HEK293T (cell line): ENCODE measurements around the gene SLAMF1.

ENCODE experiments used
- CTCF ChIA-PET: fragments of 350-600 bp; formaldehyde crosslinking; extraction: SDS; loops from one replicate; lab custom pipeline; 2021; ENCODE audit warnings: antibody characterized with exemption, inconsistent platforms; lab: Yijun Ruan, JAX
- POLR2A ChIA-PET: fragments of 350-600 bp; formaldehyde crosslinking; extraction: SDS; loops from one replicate; lab custom pipeline; 2020; ENCODE audit warnings: antibody characterized with exemption, inconsistent platforms; lab: Yijun Ruan, JAX
- DNase-seq: peaks from one replicate; pipeline ENCODE4 v3.0.0; 2012; ENCODE audit warnings: mixed read lengths; ENCODE audit errors: extremely low spot score
- ARNT ChIP-seq: fragments of 450-650 bp; IDR thresholded peaks from 2 replicates; pipeline ENCODE4 v1.6.1; 2017; ENCODE audit warnings: mild to moderate bottlenecking
- BHLHE40 ChIP-seq: fragments of 450-650 bp; IDR thresholded peaks from 2 replicates; pipeline ENCODE4 v1.6.1; 2016; ENCODE audit warnings: mild to moderate bottlenecking, moderate library complexity, borderline replicate concordance
- CTBP1 ChIP-seq: fragments of 450-650 bp; IDR thresholded peaks from 2 replicates; pipeline ENCODE4 v1.6.1; 2016; ENCODE audit warnings: borderline replicate concordance
- ELF4 ChIP-seq: fragments of 450-650 bp; IDR thresholded peaks from 2 replicates; pipeline ENCODE4 v1.6.1; 2017; ENCODE audit warnings: antibody characterized with exemption
- FOXA1 ChIP-seq: fragments of 450-650 bp; IDR thresholded peaks from 2 replicates; pipeline ENCODE4 v1.6.1; 2016; ENCODE audit warnings: mild to moderate bottlenecking
- FOXK2 ChIP-seq: fragments of 450-650 bp; IDR thresholded peaks from 2 replicates; pipeline ENCODE4 v1.6.1; 2016; ENCODE audit warnings: mild to moderate bottlenecking
- FOXM1 ChIP-seq: fragments of 450-650 bp; IDR thresholded peaks from 2 replicates; pipeline ENCODE4 v1.6.1; 2017; ENCODE audit warnings: mild to moderate bottlenecking, borderline replicate concordance
- HDGF ChIP-seq: fragments of 450-650 bp; IDR thresholded peaks from 2 replicates; pipeline ENCODE4 v1.6.1; 2017; ENCODE audit warnings: antibody characterized with exemption, borderline replicate concordance
- L3MBTL2 ChIP-seq: fragments of 450-650 bp; conservative IDR thresholded peaks from 2 replicates; pipeline ENCODE4 v1.6.1; 2016; ENCODE audit warnings: mild to moderate bottlenecking
- LEF1 ChIP-seq: fragments of 450-650 bp; IDR thresholded peaks from 2 replicates; pipeline ENCODE4 v1.6.1; 2017; ENCODE audit warnings: mild to moderate bottlenecking, borderline replicate concordance
- NFRKB ChIP-seq: fragments of 450-650 bp; IDR thresholded peaks from 2 replicates; pipeline ENCODE4 v1.6.1; 2016; ENCODE audit warnings: mild to moderate bottlenecking, moderate library complexity
- SP1 ChIP-seq: fragments of 450-650 bp; IDR thresholded peaks from 2 replicates; pipeline ENCODE4 v1.6.1; 2017
- SUZ12 ChIP-seq: fragments of 450-650 bp; IDR thresholded peaks from 2 replicates; pipeline ENCODE4 v1.6.1; 2016; ENCODE audit warnings: mild to moderate bottlenecking
- TARDBP ChIP-seq: fragments of 450-650 bp; IDR thresholded peaks from 2 replicates; pipeline ENCODE4 v1.6.1; 2016
- ZNF384 ChIP-seq: fragments of 450-650 bp; IDR thresholded peaks from 2 replicates; pipeline ENCODE4 v1.6.1; 2016
- TF ChIP-seq, protein P1 (sequence below): fragments of 450-650 bp; IDR thresholded peaks from 2 replicates; pipeline ENCODE4 v1.6.1; 2016

SLAMF1 gene

DNA sequence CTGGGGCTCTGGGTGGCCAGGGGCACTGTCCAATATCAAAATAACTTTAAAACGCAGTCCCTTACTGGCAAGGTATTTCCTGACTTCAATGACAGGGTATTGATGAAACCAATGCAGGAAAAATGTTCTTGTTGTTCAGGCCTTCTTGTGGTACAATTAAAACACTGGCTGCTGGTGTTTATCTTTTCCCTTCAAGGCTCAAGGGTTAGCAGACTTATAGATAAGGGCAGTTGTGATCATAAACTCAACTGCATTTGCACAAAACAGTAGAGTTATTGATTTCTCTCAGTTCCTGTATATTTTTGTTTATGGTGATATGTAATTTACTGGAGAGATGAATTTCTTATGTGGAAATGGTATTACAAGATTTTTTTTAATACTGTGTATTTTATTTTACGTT is 64.9 kb downstream of the SLAMF1 start:
- TF ChIP-seq ELF4 (no peak), HDGF (no peak), CTBP1 (no peak), SP1 (no peak), FOXK2 (no peak), ARNT (no peak), ZNF384 (no peak), FOXM1 (no peak), FOXA1 (no peak), L3MBTL2 (no peak), BHLHE40 (no peak), NFRKB (no peak), SUZ12 (no peak), LEF1 (no peak), TARDBP (no peak)
- TF ChIP-seq, protein P1, sequence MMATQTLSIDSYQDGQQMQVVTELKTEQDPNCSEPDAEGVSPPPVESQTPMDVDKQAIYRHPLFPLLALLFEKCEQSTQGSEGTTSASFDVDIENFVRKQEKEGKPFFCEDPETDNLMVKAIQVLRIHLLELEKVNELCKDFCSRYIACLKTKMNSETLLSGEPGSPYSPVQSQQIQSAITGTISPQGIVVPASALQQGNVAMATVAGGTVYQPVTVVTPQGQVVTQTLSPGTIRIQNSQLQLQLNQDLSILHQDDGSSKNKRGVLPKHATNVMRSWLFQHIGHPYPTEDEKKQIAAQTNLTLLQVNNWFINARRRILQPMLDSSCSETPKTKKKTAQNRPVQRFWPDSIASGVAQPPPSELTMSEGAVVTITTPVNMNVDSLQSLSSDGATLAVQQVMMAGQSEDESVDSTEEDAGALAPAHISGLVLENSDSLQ = no peak
- ChIA-PET POLR2A (no interaction called here), CTCF (no interaction called here)
- no peak for DNase-seq

DNA sequence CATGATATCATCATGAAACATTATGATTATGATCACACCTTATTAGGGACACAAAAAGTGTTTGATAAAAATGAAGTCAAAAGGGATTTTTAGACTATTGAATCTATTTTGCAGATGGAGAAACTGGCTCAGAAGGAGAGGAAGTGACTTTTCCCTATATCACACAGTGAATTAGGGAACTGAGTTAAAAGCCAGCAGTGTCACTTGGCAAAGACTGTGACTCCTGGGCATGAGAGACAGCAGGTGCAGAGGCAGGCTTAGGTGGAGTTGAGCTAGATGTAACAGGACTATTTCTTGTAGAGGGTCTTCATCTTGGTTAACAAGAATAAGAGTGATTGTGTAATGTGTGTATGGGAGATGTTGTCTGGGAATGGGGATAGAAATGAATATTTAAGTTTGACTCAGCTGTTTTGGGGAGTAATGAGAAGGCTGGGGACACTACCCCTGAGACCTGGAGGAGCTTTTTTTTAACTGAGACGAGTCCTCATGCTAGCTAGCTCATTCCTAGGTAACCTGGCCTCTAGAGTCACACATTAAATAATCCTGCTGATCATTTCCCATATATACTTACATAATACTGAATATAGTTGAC is 66.5 kb downstream of the SLAMF1 start:
- ChIA-PET POLR2A (no interaction called here), CTCF (no interaction called here)
- DNase-seq = no peak
- TF ChIP-seq TARDBP (no peak), FOXK2 (no peak), BHLHE40 (no peak), LEF1 (no peak), L3MBTL2 (no peak), CTBP1 (no peak), FOXM1 (no peak), ZNF384 (no peak), ELF4 (no peak)
- TF ChIP-seq, protein P1 = no peak

DNA sequence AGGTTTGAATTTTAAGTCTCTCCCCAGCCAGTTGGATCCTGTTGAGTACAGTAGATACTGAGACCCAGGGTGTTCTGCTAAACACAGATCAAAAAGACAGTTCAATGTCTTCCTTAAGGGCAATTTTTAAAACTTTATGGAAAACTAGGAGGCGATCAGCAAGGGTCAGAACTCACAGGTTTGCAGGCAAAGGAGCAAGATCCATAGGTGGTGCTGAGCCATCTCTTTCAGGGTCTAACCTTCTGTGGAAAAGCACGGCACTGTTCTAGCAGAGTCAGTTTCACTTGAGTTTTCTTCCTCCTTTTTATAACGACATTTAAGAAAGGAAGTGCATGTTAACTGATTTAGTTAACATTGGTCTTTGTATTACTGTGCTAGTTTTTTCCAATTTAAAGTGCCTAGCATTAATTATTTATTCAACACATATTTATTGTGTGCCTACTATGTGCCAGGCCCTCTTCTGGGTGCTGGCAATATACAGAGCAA is 67.6 kb downstream of the SLAMF1 start, which contains the start of gene CD84:
CD84 (minus strand) TSS at position 281 of the 486 bp plus-strand sequence; CDS start at position 222, 59 bp downstream.
- no peak for TF ChIP-seq ARNT
- TF ChIP-seq NFRKB = no peak
- no peak for TF ChIP-seq LEF1
- TF ChIP-seq TARDBP = no peak
- no peak for TF ChIP-seq ZNF384
- no peak for TF ChIP-seq SUZ12
- TF ChIP-seq FOXM1 = no peak
- TF ChIP-seq FOXK2 = no peak
- no peak for TF ChIP-seq HDGF
- no peak for TF ChIP-seq FOXA1
- TF ChIP-seq ELF4 = no peak
- CTCF ChIA-PET = no interaction called here
- POLR2A ChIA-PET = no interaction called here
- DNase-seq = no peak

DNA sequence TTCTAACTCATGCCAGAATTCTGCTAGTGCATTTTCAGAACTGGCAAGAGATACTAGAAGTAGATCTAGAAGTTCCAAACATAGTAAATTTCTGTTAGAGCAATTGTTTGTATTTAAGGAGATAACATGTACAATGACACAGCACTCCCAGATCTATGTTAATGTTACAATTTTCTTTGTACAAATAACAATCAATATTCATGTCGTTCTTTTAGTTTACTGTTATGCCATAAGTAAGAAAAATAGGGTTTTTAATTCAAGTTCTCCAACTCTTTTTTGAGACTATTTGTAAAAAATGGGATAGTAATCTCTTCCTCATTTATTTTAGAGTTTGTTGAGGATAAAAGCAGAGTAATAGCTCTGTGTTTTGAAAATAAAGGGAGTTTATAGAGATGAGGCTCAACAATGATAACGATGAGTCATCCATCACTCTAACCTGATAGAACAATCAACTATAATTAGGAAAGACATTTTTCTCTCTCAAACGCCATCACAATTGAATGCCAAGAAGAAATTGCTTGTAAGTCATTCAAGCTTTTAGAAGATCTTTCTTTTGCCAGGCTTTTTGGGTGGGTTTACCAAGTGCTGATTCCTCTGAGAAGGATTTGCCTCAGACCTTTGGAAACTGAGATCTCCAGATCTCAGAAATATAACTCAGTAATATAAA is 68.2 kb downstream of the SLAMF1 start:
- DNase-seq = no peak
- no peak for TF ChIP-seq TARDBP
- TF ChIP-seq ELF4 = no peak
- no peak for TF ChIP-seq ZNF384
- no peak for TF ChIP-seq HDGF
- no peak for TF ChIP-seq CTBP1
- TF ChIP-seq, protein P1 = no peak
- TF ChIP-seq FOXK2 = no peak
- TF ChIP-seq BHLHE40 = no peak
- no peak for TF ChIP-seq L3MBTL2
- CTCF ChIA-PET = no interaction called here
- POLR2A ChIA-PET = no interaction called here

DNA sequence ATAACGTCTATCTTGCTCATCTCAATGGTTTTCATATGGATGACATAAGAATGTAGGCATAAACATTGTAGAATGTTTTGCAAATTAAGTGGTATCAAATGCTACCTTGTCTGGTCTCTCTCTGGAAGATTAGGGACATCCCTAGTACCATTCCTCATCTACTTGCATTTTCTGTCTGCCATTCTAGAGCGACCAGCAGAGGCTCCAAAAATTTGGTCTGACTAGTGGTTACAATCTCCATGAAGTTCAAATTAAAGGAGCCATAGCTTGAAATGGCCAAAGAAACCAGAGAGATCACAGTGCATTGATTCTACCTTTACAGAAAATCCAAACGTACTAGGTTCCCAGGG is 68.7 kb downstream of the SLAMF1 start:
- no peak for TF ChIP-seq SP1
- TF ChIP-seq ZNF384 = no peak
- no peak for TF ChIP-seq L3MBTL2
- TF ChIP-seq NFRKB = no peak
- no peak for TF ChIP-seq LEF1
- no peak for TF ChIP-seq HDGF
- TF ChIP-seq SUZ12 = no peak
- no peak for TF ChIP-seq FOXA1
- TF ChIP-seq, protein P1 = no peak
- no peak for TF ChIP-seq TARDBP
- TF ChIP-seq CTBP1 = no peak
- TF ChIP-seq FOXK2 = no peak
- no peak for TF ChIP-seq ELF4
- TF ChIP-seq BHLHE40 = no peak
- DNase-seq = no peak
- ChIA-PET POLR2A (no interaction called here), CTCF (no interaction called here)

DNA sequence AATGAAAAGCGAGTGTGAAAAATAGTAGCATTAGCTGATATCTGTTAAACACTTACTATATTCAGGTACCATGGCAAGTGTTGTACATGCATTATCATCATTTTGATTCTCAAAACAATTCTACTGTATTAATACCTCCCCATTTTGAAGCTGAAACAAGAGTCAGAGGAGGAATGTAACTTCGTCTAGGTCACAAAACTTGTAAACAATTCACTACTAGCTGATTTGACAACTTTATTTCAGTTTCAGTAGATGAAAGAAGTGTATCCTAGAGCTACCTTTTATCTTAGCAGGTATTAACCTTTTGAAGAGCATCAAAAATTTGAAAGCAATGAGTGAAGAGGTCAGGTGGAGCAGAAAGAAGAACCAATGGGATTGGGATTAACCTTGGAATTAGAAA is 69.2 kb downstream of the SLAMF1 start:
- TF ChIP-seq SP1 = no peak
- TF ChIP-seq HDGF = no peak
- TF ChIP-seq L3MBTL2 = no peak
- TF ChIP-seq ELF4 = no peak
- TF ChIP-seq NFRKB = no peak
- no peak for TF ChIP-seq TARDBP
- TF ChIP-seq LEF1 = no peak
- TF ChIP-seq ARNT = no peak
- no peak for TF ChIP-seq FOXM1
- no peak for TF ChIP-seq FOXA1
- no peak for TF ChIP-seq BHLHE40
- TF ChIP-seq CTBP1 = no peak
- no peak for TF ChIP-seq SUZ12
- no peak for TF ChIP-seq FOXK2
- ChIA-PET CTCF (interaction anchor here (0.6 kb wide), 1 partner anchor 404 kb away, joined by 3 read pairs; no protein-coding TSS in a partner anchor), POLR2A (no interaction called here)
- DNase-seq = no peak
